Measurements from ENCODE around the gene LAPTM5.

The LAPTM5 gene

DNA sequence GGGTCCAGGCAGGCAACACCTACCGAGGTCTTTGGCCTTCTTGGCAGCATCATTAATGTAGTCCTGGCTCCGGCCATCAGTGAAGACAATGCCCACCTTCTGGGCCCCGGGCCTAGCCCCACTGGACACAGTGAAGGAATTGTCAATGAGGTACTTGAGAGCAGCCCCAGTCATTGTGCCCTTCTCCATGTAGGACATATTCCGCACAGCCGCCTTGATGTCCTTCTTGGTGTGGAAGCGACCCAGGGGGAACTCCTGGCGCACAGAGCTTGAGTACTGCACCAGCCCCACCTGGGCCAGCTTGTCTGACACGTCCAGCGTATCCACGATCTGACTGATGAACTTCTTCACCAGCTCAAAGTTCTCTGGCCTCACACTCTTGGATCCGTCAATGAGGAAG lies 41.7 kb downstream of the LAPTM5 start:
- DNase-seq (ENCODE audit: low read depth in 2 of 2): no peak

DNA sequence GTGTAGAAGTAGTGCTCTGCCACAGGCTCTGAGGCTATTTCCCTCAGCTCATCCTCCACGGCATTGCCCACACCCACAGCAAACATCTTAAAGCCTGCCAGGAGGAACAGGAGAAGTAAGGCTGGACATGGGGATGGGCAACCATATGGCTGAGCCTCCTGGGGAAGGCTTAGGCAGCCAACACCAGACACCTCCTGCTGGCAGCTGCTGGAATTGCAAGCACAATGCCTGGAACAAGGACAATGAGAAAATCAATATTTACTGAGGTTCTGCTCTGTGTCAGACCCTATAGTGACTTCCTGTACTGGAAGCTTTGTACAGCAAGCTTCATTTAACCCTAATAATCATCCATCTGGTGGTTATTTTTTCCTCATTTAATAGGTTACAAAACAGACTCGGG lies 42.4 kb downstream of the LAPTM5 start:
- DNase-seq (ENCODE audit: low read depth in 2 of 2): no peak

DNA sequence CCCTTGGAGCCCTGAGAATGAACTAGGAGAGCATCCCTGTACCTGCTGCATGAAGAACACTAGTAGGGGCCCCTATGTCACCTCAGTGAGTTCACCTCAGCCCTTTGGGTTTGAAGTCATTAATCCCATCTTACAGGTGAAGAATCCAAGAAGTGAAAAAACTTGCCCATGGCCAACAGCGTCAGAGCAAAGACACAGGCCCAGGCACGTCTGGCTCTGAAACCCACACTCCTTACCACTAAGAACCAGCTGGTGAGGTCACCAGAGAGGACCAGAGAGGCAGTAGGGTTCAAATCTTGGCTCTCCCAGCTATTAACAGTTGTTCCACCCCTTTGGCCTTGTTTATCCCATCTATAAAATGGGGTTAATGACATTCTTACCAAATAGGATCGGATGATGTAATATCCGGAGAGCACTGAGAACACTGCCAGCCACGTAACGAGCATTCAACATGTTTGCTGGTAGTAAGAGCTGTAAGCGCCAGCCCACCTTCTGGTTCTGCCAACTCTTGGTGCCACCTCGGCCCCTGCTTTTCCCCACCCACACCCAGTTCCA lies 43.0 kb downstream of the LAPTM5 start:
- no peak for DNase-seq (ENCODE audit: low read depth in 2 of 2)

DNA sequence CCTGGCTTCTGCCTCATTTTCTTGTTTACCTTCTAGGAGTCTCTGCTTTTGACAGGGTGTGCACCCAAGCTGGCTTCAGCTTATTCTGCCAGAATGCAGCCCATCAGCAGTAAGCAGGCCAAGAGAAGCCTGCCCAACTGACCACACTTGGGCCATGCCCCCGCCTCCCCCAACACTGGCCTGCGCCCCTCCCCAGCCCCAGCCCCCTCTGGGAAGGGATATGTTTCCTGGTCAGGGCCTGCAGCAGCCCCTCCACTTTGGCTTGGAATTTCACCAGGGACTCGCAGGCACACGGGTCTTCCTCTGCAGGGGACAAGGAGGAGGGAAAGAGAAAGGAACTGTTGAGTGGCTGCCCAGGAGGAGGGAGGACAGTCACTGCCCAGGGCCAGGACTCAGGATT lies 43.5 kb downstream of the LAPTM5 start:
- DNase-seq (ENCODE audit: low read depth in 2 of 2): no peak

DNA sequence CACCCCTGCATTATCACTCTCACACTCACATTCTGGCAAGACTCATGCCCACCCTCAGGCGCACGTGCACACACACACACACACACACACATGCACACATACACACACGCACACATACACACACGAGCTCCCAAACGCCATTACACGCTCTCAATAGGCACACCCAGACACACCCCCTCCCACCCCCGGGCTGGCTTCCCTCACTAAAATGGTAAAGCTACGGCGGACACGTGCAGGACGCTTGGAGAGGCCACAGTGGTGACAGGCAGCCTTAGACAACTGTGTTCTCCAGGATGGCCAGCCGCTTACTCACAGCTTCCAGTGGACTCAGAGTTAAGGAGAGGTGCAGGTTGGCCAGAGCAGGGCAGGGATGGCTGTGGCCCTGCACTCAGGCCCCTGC lies 44.3 kb downstream of the LAPTM5 start:
- no peak for DNase-seq (ENCODE audit: low read depth in 2 of 2)

DNA sequence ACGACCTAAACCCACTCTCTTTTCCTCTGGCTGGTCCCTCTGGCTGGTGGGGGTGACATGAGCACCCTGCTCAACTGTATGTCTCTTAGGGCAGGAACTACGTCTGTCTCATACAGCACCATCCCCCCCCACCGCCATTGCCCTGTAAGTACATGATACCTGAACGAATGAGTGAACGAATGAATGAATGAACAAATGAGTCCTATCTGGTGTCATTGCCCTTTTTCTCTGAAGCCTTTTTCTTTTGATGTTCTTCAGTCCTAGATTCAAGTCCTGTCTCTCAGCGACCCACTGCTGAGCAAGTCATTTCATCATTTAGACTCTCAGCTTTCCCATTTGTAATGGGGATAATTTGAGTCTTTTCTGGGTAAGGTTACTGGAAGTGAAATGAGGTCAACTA lies 45.0 kb downstream of the LAPTM5 start:
- no peak for DNase-seq (ENCODE audit: low read depth in 2 of 2)

DNA sequence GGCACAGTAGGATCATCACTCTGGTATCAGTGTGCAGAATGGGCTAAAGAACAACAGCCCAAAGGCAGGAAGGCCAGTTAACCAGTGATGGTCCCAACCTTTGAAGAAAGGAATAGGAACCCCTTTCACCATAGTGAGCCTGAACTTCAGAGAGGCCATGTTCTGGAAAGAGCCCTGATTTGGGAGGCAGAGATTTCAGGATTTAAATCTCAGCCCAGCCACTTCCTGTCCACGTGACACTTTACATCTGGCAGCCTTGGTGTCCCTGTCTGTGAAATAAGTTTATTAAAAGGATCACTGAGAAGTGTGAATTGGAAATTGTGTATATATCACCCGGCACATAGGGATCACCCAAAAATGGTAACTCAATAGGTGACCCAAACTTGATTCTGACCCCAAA lies 47.2 kb downstream of the LAPTM5 start:
- DNase-seq (ENCODE audit: low read depth in 2 of 2): no peak

DNA sequence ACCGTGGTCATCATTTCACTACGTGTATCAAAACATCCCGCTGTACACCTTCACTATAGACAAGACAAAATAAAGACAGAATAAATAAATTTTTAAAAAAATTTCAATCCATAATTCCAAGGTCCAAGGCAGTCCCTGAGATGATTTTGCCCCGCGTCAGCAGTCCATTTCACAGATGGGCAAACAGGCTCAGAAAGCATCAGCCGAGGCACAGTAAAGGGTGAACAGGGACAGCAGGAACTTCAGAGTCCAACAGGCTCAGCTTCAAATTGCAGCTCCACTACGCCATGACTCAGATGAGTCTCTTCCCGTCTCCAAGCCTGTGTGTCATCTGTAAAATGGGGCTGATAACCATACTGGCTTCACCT lies 49.2 kb downstream of the LAPTM5 start:
- DNase-seq (ENCODE audit: low read depth in 2 of 2): no peak

DNA sequence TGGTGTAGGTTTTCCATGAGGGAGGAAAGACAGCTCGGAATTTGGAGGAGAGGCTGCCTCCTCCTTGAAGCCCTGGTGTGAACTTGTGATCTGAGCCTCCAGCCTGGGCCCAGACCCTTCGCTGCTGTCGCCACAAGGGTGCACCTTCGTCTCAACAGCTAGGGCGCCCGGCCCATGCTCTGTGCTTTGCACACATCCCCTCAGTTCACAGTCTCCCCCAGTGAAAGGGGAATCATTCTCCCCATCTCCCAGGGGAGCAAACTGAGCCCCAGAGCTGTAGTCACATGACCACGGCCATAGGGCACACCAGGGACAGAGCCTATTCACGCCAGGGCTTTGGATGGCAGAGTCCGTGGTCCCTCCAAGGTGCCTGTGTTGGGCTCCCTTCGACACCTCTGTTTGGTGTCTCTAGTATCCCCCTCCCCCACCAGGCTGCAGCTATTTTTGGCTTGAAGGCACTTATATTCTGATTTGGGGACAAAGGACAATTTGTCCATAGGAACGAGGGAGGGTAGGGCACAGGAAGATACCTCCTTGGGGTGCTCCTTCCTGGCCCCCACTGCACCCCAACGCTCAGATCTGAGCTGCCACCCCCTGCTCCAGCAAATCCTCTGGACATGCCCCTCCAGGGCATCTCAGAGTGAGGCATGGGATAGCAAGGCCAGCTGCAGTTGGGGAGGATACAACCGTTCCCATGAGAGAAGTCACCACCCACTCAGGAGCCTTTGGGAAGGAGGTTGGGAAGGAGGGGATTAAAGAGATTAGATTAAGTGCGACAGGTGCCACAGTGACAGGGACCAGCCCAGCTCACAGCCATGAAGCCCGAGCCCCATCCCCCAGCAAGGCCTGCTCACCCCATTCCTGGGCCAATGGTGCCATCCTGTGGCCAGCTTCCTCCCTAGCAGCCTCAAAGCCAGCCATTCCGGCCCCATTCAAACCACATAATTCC lies 49.9 kb downstream of the LAPTM5 start:
- peak in 1 of 2 donors; percentile 38 for DNase-seq (ENCODE audit: low read depth in 2 of 2)

DNA sequence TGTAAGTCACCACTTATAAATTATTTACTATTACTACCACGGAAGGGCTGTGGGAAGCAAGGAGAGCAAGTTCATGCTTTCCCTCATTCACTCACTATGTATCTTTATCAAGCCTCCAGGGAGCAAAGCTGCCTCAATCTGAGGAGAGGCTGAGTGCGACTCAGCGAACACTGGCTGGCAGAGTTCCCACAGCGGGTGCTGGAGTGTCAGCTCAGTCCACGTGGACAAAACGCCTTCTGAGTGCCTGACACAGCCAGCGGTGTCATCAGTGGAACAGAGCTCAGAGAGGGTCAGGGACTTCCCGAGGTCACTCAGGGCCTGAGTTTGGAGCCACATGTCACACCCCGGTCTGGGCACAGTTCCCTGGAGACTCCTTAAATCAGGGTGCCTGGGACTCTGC lies 51.0 kb downstream of the LAPTM5 start:
- no peak for DNase-seq (ENCODE audit: low read depth in 2 of 2)

DNA sequence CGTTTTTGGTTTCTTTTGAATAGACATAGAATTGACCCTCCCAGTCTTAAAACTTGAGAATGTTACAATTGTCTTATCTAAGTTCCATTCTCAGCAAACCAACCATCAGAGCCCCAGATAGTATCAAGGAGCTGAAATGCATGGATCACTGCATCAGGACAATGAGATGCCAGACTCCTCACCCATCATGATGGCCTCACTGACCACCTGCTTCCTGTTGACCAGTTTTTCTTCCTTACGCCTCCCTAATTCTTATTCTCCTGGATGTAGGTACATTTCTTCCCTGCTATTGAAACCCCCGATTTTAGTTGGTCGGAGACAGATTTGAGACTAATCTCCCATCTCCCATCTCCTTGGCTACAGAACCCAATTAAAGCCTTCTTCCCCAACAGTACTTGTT lies 51.9 kb downstream of the LAPTM5 start:
- DNase-seq (ENCODE audit: low read depth in 2 of 2): no peak

DNA sequence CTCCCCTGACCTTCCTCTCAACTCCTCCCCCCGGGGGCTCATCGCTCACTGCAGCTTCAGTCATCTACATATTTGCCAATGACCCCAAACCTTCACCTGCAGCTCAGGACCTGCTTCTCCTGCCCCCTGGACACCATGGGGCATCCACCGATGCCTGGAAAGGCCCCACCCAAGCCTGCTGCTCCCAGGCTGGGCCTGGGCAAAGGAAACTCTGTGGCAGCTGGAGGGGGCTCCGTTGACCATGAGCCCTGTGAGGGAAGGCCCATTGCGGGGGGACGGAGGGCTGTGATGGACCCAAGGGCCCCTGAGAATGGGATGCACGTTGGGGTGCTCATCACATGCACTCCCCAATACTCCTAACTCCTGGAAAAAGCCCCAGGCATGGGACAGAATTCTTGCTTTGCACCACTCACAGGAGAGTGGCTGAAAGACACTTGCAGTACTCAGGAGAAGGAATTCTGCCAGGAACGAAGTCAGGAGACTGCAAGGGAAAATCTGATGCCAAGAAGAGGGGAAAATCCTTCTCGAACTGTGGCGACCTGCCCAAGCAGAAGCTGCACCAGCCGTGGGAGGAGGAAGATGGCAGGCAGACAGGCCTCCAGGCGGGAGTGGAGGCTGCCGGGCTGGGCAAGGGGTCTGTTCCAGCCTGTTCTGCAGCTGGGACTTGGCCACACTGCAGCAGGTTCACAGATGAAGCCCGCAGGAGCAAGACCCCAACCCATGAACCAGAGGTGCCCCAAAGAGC lies 52.6 kb downstream of the LAPTM5 start:
- no peak for DNase-seq (ENCODE audit: low read depth in 2 of 2)

DNA sequence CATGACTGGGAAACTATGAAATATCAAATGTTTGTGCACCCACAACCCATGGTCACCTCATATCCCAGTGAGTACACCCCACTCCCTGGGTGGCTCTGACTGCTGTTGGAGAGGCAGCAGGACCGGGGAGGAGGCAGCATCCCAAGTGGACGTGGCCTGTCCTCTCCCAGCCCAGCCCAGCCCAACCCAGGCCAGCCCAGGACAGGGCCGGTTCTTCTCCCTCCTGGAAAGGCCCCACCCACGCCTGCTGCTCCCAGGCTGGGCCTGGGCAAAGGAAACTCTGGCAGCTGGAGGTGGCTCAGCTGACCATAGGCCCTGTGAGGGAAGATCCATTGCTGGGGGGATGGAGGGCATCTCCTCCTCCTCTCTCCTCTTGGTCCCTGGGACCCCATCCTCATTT lies 53.3 kb downstream of the LAPTM5 start:
- DNase-seq (ENCODE audit: low read depth in 2 of 2): no peak

DNA sequence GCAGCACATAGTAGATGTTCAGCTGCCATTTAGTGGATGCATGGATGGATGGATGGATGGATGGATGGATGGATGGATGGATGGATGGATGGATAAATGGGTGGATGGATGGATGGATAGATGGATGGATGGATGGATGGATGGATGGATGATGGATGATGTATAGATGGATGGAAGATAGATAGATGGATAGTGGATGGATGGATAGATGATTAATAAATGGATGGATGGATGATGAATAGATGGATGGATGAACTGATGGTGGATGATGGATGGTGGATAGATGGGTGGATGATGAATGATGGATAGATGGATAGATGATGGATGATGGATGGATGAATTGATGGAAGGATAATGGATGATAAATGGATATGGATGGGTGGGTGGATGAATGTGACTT lies 54.8 kb downstream of the LAPTM5 start:
- DNase-seq (ENCODE audit: low read depth in 2 of 2): no peak

DNA sequence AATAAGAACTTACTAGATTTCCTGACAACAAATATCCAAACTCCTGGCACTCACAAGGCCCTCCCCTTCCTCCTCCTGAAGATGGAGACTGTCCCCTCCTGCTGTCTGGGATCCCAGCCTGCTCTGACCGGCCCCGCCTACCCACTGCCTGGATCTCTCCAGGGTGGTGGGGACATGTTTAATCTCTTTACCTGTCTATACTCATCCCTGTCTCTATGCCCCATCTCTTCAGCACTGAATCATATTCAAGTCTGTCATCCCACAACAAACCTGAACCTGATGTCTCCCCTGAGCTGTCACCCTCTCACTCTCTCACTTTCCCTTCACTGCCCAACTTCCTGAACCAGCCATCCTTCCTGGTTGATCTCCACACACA lies 56.3 kb downstream of the LAPTM5 start:
- no peak for DNase-seq (ENCODE audit: low read depth in 2 of 2)

DNA sequence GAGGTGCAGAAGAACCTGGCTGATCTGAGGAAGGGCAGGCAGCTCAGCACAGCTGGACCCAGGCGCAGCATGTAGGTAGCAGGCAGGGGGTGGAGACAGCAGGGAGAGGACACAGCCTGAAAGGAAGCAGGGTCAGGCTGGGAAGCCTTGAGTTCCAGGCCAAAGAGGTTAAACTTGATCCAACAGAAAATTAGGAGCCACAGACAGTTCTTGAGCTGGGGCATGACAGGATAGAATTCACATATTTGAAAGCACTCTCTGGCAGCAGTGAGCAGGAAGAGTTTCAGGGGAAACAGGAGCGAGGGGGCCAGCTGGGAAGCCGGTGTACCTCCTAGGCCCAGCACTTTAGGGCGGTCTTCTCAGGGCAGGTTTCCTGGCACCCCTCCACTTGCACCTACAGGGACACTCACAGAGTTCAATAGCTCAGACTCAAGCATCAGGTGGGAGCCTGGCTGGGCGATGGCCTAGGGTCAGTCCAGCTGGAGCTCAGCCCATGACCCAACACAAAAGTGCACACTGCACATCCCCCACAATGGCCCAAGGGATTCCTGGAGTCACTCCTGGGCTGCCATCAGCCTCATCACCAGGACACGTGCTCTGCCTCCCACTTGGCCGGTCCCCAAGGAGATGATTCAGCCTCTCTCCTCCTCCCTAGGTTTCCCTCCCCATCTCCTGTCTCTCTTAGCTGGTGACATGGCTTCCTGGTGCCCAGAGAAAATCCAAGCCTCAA lies 56.9 kb downstream of the LAPTM5 start:
- no peak for DNase-seq (ENCODE audit: low read depth in 2 of 2)

DNA sequence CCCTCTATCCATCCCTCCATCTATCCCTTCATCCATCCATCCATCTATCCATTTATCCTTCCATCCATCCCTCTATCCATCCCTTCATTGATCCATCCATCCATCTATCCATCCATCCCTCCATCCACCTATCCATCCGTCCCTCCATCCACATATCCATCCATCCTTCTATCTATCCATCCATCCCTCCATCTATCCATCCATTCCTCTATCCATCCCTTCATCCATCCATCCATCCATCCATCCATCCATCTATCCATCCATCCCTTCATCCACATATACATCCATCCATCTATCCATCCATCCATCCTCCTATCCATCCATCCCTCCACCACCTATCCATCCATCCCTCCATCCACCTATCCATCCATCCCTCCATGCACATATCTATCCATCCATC lies 57.8 kb downstream of the LAPTM5 start:
- no peak for DNase-seq (ENCODE audit: low read depth in 2 of 2)

DNA sequence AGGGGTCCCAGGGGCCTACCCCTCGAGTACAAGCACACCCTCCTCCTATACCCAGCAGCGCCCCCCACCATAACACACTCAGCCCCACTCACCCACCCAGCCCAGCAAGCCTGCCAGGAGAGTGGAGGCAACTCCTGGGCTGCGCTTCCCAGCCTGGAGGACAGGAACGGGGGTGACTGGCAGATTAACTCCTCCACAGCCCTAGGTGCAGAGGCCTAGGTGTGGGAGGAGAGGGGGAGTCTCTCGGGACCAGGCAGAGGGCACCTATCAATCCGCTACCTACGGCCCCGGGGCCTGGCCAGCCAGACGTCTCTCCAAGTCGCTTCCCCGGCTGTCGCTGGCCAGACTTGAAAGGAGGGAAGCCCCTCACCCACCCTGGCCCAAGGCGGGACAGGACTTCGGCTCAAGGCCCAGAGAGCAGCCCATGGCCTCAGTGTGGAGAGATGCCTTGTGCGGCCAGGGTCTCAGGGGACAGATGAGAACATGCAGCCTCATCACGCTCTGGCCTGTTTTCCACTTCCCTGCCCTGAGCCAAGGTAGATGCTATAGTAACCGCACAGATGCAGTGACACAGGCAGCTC lies 59.1 kb downstream of the LAPTM5 start:
- no peak for DNase-seq (ENCODE audit: low read depth in 2 of 2)

DNA sequence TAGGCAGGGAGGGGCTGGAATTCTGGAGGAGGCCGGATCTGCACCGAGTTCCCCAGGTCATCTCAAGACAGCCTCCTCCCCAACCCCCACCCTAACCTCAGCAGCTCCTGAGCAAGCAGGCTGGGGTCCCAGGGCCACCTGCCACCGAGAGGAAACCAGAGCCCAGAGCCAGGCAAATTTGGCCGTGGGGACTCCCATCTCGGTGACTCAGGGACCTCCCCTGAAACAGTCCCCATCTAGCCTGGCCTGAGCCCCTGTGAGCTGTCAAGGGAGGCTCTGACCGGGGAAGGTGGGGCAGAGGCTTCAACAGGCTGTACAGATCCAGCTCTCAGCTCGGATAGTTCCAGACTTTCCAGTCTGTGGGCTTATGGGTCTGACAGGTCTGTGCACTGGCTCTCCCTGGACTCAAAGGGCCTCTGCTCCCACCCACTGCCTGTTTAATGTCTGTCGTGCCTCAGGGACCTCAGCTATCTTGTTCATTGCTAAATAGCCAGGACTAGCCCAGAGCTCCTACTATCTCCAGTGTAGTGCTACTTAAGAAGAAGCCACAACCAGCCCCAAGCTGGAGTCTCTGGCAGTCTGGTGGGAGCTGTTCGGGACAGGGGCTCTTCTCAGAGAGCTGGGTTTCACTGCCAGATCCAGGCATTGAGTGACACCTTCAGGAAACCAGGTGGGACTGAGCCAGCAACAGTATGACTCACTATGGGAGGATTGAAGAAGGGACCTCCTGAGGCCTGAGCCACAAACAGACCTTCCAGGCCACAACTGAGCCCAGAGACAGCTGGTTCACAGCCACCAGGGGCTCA lies 59.8 kb downstream of the LAPTM5 start:
- no peak for DNase-seq (ENCODE audit: low read depth in 2 of 2)

DNA sequence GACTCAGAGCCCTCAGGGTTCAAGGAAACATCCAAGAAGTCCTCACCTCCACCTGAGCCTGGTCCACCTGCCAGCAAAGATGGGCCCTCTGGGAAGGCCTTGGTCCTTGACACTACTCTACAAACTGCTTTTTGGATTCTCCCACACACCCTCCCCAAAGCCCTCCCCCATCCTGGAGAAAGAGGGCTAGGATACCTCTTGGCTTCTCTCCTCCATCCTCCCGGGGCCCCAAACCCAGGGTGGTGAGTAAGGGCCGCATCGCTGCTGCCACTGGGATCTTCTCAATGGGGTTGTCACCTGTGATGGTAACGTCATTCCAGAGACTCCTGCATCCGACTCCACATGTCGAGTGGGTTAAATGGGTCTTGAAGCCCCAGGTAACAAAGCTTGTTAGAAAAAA lies 60.7 kb downstream of the LAPTM5 start:
- DNase-seq (ENCODE audit: low read depth in 2 of 2): no peak

DNA sequence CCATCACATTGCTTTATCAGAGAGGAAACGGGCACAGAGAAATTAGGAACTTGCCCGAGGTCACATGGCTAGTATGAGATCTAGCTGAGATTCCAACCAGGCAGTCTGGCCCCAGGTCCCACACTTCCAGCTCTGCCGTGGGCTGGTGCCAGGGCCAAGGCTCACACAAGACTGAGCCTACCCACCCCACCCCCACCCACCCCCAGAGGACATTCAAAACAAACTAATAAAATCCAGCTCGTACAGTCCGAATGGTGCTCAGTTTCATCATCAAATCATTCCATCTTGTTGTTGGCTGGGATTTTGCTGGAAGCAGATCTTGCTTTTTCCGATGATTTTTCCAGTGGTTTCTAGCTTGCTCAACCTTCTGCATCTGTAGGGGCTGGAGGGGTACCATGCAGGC lies 62.1 kb downstream of the LAPTM5 start:
- DNase-seq (ENCODE audit: low read depth in 2 of 2): no peak

Data from activated CD8-positive, alpha-beta memory T cell treated with anti-CD3 and anti-CD28 coated beads for 4 hours (primary cell).